Suprapubic skin (tissue), 4 donors: Measurements from ENCODE around the gene PSMG3.

Source experiments
- EP300 ChIP-seq: sonication (generic); formaldehyde crosslinking; IDR thresholded peaks from one replicate; pipeline ENCODE4 v1.6.1; 2017; ENCODE audit warnings: antibody characterized with exemption
- POLR2A ChIP-seq, 2 donors: fragments of 450-650 bp; IDR thresholded peaks; one replicate each; pipeline ENCODE4 v1.6.1; 2017; ENCODE audit warnings: antibody characterized with exemption in 2 of 2, mild to moderate bottlenecking in 2 of 2, moderate library complexity in 2 of 2
- POLR2AphosphoS5 ChIP-seq, 3 donors: sonication (generic); formaldehyde crosslinking; IDR thresholded peaks; one replicate each; pipeline ENCODE4 v1.6.1; 2017; ENCODE audit warnings: antibody characterized with exemption in 3 of 3
- TF ChIP-seq, protein P1 (sequence below), 2 donors: fragments of 200-600 bp in 1 of 2; fragments of 450-650 bp in 1 of 2; sonication (generic) in 1 of 2; IDR thresholded peaks; one replicate each; pipeline ENCODE4 v1.5.1; 2016 to 2019; ENCODE audit warnings: antibody characterized with exemption in 2 of 2, mild to moderate bottlenecking in 1 of 2, moderate library complexity in 1 of 2

DNA sequence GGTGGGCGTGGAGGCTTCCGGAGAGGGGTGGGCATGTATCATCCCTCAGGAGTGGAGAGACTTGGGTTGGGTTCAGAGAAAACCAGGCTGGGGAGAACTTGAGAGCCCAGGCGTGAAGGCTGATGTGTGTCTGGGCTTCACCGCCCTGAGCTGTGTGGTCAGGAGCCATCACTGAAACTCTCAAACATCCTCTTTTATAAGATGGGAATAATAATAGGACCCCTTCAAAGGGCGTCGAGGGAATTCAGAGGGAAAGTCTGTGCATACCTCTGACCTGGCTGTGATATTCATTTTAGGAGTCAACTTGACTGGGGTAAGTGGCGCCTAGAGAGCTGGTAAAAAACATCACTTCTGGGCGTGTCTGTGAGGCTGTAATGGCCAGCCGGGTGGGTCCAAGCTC is 21.1 kb upstream of the PSMG3 start:
- TF ChIP-seq, protein P1, sequence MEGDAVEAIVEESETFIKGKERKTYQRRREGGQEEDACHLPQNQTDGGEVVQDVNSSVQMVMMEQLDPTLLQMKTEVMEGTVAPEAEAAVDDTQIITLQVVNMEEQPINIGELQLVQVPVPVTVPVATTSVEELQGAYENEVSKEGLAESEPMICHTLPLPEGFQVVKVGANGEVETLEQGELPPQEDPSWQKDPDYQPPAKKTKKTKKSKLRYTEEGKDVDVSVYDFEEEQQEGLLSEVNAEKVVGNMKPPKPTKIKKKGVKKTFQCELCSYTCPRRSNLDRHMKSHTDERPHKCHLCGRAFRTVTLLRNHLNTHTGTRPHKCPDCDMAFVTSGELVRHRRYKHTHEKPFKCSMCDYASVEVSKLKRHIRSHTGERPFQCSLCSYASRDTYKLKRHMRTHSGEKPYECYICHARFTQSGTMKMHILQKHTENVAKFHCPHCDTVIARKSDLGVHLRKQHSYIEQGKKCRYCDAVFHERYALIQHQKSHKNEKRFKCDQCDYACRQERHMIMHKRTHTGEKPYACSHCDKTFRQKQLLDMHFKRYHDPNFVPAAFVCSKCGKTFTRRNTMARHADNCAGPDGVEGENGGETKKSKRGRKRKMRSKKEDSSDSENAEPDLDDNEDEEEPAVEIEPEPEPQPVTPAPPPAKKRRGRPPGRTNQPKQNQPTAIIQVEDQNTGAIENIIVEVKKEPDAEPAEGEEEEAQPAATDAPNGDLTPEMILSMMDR (IDR thresholded peaks at IDR 0.05) = no peak
- no peak for TF ChIP-seq POLR2A (IDR thresholded peaks at IDR 0.05)
- no peak for TF ChIP-seq EP300
- TF ChIP-seq POLR2AphosphoS5 (IDR thresholded peaks at IDR 0.05) = no peak
